PC-3 (cell line): ENCODE data around the gene BLM. TPM values are rescaled to one million over a fixed set of nuclear protein-coding genes. Genes with fewer than 3 reads are reported as not detected.
"Not testable (repeated sequence)": the region's sequence is repeated elsewhere in the genome, so short reads cannot be mapped to it uniquely, and the experiment has no call there.

Experiments
- ATAC-seq: fragments of 200-7000 bp; cut with Tn5 transposase; 2 replicates; pipeline ENCODE4 v1.9.1; 2020; ENCODE audit warnings: mild to moderate bottlenecking, moderate library complexity
- BruUV-seq: library from RNA; stranded (reverse); fragments of 400-500 nt; replicated peaks from 2 replicates; lab custom pipeline; 2021; lab: Mats Ljungman, UMichigan
- CTCF ChIA-PET: fragments of 300-600 bp; sonication (Branson Sonifier 250); formaldehyde crosslinking; loops from one replicate; lab custom pipeline; 2022; ENCODE audit warnings: antibody characterized with exemption; lab: Charles Lee
- POLR2A ChIA-PET: fragments of 300-600 bp; sonication (Branson Sonifier 250); formaldehyde crosslinking; loops from one replicate; lab custom pipeline; 2022; ENCODE audit warnings: antibody characterized with exemption; ENCODE audit not compliant: unreplicated experiment; lab: Charles Lee
- DNase-seq: peaks from one replicate; pipeline ENCODE4 v3.0.0-alpha.2; 2015
- H2AFZ ChIP-seq: fragments of 300-600 bp; sonication (generic); 2 replicates; pipeline ENCODE4 v1.6.0; 2016; ENCODE audit warnings: antibody characterized with exemption, low read length
- H3F3A ChIP-seq: fragments of 300-600 bp; sonication (generic); one replicate; pipeline ENCODE4 v1.6.0; 2017; ENCODE audit warnings: antibody characterized with exemption, low read length, control low read depth, mild to moderate bottlenecking; ENCODE audit not compliant: unreplicated experiment
- H3K27ac ChIP-seq: fragments of 300-600 bp; sonication (generic); 2 replicates; pipeline ENCODE4 v1.5.1; 2016; ENCODE audit warnings: mild to moderate bottlenecking, low read length
- H3K27me3 ChIP-seq: fragments of 300-600 bp; sonication (generic); 2 replicates; pipeline ENCODE4 v1.6.1; 2016; ENCODE audit warnings: low read length, mixed read lengths
- H3K36me3 ChIP-seq: fragments of 300-600 bp; sonication (generic); 2 replicates; pipeline ENCODE4 v1.6.1; 2016; ENCODE audit warnings: low read depth, mixed run types, low read length, mixed read lengths
- H3K4me1 ChIP-seq: fragments of 300-600 bp; sonication (generic); 2 replicates; pipeline ENCODE4 v1.5.1; 2016; ENCODE audit warnings: low read length; ENCODE audit not compliant: insufficient read depth
- H3K4me2 ChIP-seq: fragments of 300-600 bp; sonication (generic); 2 replicates; pipeline ENCODE4 v1.6.0; 2016; ENCODE audit warnings: low read length
- H3K4me3 ChIP-seq: fragments of 300-600 bp; sonication (generic); 2 replicates; pipeline ENCODE4 v1.5.1; 2016; ENCODE audit warnings: mild to moderate bottlenecking, low read length, mixed read lengths
- H3K79me2 ChIP-seq: fragments of 300-600 bp; sonication (generic); 2 replicates; pipeline ENCODE4 v1.6.1; 2017; ENCODE audit warnings: low read length, mixed read lengths
- H3K9ac ChIP-seq: fragments of 300-600 bp; sonication (generic); 2 replicates; pipeline ENCODE4 v1.6.0; 2016; ENCODE audit warnings: mild to moderate bottlenecking, low read length
- H3K9me2 ChIP-seq: fragments of 300-600 bp; sonication (generic); replicated peaks from 2 replicates; pipeline ENCODE4 v1.6.1; 2016; ENCODE audit warnings: mixed run types, low read length, mixed read lengths
- H3K9me3 ChIP-seq: fragments of 300-600 bp; sonication (generic); 2 replicates; pipeline ENCODE4 v1.6.1; 2016; ENCODE audit warnings: low read length, mixed read lengths
- H4K20me1 ChIP-seq: fragments of 300-600 bp; sonication (generic); 2 replicates; pipeline ENCODE4 v1.6.1; 2016; ENCODE audit warnings: low read length, mixed read lengths
- EZH2 ChIP-seq: fragments of 300-600 bp; sonication (generic); IDR thresholded peaks from one replicate; pipeline ENCODE4 v1.6.1; 2017; ENCODE audit warnings: antibody characterized with exemption, mild to moderate bottlenecking, low read length; ENCODE audit not compliant: unreplicated experiment
- EZH2phosphoT487 ChIP-seq: fragments of 300-600 bp; sonication (generic); IDR thresholded peaks from 2 replicates; pipeline ENCODE4 v1.6.1; 2018; ENCODE audit warnings: mild to moderate bottlenecking, antibody characterized with exemption, low read length, borderline replicate concordance
- intact Hi-C: fragments of 100-400 bp; cut with micrococcal nuclease; formaldehyde crosslinking; loops from 2 replicates; pipeline ENCODE4 v1.9.0; 2023
- total RNA-seq: library from RNA; depleted of rRNA; stranded (reverse); fragments of >200 nt; gene quantifications from 2 replicates; pipeline ENCODE4 v1.2.3, GENCODE V29; 2014
- TF ChIP-seq, protein P1 (sequence below): fragments of 300-600 bp; sonication (generic); conservative IDR thresholded peaks from 2 replicates; pipeline ENCODE4 v1.5.1; 2017; ENCODE audit warnings: antibody characterized with exemption, low read depth, mild to moderate bottlenecking, low read length

BLM gene
- total RNA-seq, 1 experiment from 2014 or later: 18.7 TPM

DNA sequence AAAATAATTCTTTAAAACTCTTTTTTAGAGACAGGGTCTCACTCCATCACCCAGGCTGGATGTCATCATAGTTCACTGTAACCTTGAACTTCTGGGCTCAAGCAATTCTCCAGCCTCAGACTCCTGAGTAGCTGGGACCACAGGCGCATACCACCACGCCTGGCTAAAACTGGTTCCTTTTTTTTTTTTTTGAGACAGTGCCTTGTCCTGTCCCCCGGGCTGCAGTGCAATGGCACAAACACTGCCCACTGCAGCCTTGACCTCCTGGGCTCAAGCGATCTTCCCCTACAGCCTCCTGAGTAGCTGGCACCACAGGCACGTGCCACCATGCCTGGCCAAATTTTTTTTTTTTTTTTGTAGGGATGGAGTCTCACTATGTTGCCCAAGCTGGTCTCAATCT, 127.5 kb downstream of the BLM start:
- no peaks in the 10 kb centered on the region for H3K9me2 ChIP-seq
- H3K4me1 ChIP-seq: peaks cover 11% of the 10 kb centered on the region
- CTCF ChIA-PET: no interaction called here
- H3K27me3 ChIP-seq: no peaks in the 10 kb centered on the region
- H3K4me2 ChIP-seq: peak overlapping the region; percentile 43; the same call in 1 of the 2 replicates
- H3K9ac ChIP-seq: no peak overlapping the region
- H3K79me2 ChIP-seq: no peaks in the 10 kb centered on the region
- intact Hi-C loops: no loop called here
- H2AFZ ChIP-seq: no peak overlapping the region
- no peak for ATAC-seq
- no TSS peak for BruUV-seq
- H3K9me3 ChIP-seq: no peaks in the 10 kb centered on the region
- no peaks in the 10 kb centered on the region for H4K20me1 ChIP-seq
- POLR2A ChIA-PET: no interaction called here
- H3F3A ChIP-seq: no peaks in the 10 kb centered on the region
- H3K27ac ChIP-seq: 0 out of 2 replicates have a peak overlapping the region, but pooled peaks have one; percentile 26
- DNase-seq: no peak
- TF ChIP-seq, protein P1, sequence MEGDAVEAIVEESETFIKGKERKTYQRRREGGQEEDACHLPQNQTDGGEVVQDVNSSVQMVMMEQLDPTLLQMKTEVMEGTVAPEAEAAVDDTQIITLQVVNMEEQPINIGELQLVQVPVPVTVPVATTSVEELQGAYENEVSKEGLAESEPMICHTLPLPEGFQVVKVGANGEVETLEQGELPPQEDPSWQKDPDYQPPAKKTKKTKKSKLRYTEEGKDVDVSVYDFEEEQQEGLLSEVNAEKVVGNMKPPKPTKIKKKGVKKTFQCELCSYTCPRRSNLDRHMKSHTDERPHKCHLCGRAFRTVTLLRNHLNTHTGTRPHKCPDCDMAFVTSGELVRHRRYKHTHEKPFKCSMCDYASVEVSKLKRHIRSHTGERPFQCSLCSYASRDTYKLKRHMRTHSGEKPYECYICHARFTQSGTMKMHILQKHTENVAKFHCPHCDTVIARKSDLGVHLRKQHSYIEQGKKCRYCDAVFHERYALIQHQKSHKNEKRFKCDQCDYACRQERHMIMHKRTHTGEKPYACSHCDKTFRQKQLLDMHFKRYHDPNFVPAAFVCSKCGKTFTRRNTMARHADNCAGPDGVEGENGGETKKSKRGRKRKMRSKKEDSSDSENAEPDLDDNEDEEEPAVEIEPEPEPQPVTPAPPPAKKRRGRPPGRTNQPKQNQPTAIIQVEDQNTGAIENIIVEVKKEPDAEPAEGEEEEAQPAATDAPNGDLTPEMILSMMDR: no peak
- TF ChIP-seq EZH2phosphoT487: no peak
- TF ChIP-seq EZH2: no peak
- H3K36me3 ChIP-seq: no peaks in the 10 kb centered on the region
- H3K4me3 ChIP-seq: no peak overlapping the region

DNA sequence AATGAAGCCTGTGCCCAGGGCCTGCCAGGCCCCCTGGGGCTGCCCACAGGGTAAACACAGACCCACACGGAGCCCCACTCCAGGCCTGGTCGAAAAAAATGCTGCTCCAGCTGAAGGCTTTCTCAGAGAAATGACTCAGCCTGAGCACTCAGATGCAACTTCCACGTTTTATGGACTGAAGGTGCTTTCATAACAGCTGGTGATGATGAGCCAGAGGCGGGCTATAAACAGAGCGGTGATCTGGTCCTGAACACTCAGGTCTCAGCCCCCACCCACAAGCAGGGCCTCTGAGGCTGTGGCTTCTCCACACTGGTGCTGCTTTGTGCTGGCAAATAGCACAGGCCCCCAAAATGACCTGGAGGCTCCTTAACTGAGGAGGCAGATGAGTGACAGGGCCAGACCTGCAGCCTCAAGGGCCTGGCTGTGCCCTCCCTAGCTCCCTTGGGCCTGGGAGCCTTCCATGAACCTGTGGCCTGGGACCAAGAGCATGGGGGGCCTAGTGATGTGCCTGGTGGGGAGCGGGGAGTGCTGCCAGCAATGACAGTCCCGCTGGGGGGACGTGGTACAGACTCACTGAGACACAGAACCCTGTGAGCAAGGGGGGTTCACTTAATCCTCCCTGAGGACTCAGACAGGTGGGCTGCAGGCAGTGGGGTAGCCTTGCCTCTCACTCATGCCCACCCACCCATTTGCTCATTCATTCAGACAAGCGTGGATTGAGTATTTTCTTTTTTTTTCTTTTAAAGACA, 128.2 kb downstream of the BLM start:
- H4K20me1 ChIP-seq: no peaks in the 10 kb centered on the region
- H3K79me2 ChIP-seq: no peaks in the 10 kb centered on the region
- ATAC-seq: peak; percentile 97
- H3K9ac ChIP-seq: no peak overlapping the region
- no peaks in the 10 kb centered on the region for H3K9me3 ChIP-seq
- no peaks in the 10 kb centered on the region for H3K36me3 ChIP-seq
- intact Hi-C loops: no loop called here
- 0 out of 2 replicates have a peak overlapping the region, but pooled peaks have one; percentile 9 for H2AFZ ChIP-seq
- no peak overlapping the region for H3K4me3 ChIP-seq
- POLR2A ChIA-PET: no interaction called here
- peak overlapping the region; percentile 26 for H3K27ac ChIP-seq
- H3K4me1 ChIP-seq: peaks cover 11% of the 10 kb centered on the region
- H3F3A ChIP-seq: no peaks in the 10 kb centered on the region
- BruUV-seq: no TSS peak
- H3K4me2 ChIP-seq: peak overlapping the region; percentile 43
- TF ChIP-seq EZH2: no peak
- TF ChIP-seq, protein P1: no peak
- TF ChIP-seq EZH2phosphoT487: no peak
- no peaks in the 10 kb centered on the region for H3K9me2 ChIP-seq
- no peaks in the 10 kb centered on the region for H3K27me3 ChIP-seq
- DNase-seq: peak; percentile 86
- CTCF ChIA-PET: no interaction called here

DNA sequence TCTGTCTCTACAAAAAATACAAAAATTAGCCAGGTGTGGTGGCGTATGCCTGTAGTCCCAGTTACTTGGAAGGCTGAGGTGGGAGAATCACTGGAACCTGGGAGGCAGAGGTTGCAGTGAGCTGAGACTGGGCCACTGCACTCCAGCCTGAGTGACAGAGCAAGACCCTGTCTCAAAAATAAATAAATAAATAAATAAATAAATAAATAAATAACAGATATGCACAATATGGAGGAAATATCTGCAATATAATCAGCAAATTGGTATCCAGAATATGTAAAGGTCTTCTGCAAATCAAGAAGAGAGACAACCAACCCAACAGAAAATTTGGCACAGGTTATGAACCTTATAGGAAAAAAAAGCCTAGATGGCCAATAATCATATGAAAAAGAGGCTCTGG, 132.3 kb downstream of the BLM start:
- ATAC-seq, H3K9me2 ChIP-seq, H3K79me2 ChIP-seq, POLR2A ChIA-PET, H2AFZ ChIP-seq, H3K27me3 ChIP-seq, H3F3A ChIP-seq, H3K9ac ChIP-seq, H4K20me1 ChIP-seq, BruUV-seq, H3K9me3 ChIP-seq, H3K4me3 ChIP-seq, DNase-seq, H3K4me2 ChIP-seq, H3K27ac ChIP-seq, CTCF ChIA-PET, intact Hi-C loops, H3K36me3 ChIP-seq: not testable (repeated sequence)
- H3K4me1 ChIP-seq: peaks cover 28% of the 10 kb centered on the region
